Measurements from ENCODE around the gene GBA3.

DNA sequence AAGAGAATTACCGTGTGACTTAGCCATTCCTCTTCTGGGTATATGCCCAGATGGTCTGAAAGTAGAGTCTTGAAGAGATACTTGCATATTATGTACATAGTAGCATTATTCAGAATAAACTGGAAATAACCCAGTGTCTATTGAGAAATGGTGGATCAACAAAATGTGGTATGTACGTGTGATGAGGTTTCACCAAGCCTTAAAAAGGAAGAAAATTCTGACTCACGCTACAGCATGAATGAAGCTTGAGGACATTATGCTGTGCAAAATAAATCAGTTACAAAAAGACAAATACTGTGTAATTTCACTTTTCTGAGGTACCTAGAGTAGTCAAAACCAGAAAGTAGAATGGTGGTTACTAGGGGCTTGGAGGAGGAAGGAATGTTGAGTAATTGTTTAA, 37.3 kb downstream of the GBA3 start:
- no peak for TF ChIP-seq POLR2A (IDR thresholded peaks at IDR 0.05)
- TF ChIP-seq, protein P1, sequence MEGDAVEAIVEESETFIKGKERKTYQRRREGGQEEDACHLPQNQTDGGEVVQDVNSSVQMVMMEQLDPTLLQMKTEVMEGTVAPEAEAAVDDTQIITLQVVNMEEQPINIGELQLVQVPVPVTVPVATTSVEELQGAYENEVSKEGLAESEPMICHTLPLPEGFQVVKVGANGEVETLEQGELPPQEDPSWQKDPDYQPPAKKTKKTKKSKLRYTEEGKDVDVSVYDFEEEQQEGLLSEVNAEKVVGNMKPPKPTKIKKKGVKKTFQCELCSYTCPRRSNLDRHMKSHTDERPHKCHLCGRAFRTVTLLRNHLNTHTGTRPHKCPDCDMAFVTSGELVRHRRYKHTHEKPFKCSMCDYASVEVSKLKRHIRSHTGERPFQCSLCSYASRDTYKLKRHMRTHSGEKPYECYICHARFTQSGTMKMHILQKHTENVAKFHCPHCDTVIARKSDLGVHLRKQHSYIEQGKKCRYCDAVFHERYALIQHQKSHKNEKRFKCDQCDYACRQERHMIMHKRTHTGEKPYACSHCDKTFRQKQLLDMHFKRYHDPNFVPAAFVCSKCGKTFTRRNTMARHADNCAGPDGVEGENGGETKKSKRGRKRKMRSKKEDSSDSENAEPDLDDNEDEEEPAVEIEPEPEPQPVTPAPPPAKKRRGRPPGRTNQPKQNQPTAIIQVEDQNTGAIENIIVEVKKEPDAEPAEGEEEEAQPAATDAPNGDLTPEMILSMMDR (IDR thresholded peaks at IDR 0.05): no peak
